SU-DHL-6 (cell line): ENCODE data around the gene ANGPTL8.

Experiments used
- H2AFZ ChIP-seq: fragments of 200-600 bp; sonication (generic); 2 replicates; pipeline ENCODE4 v1.6.1; 2014; ENCODE audit warnings: low read depth, mild to moderate bottlenecking, moderate library complexity, mixed read lengths, antibody characterized with exemption, low read length; ENCODE audit not compliant: severe bottlenecking
- H3F3A ChIP-seq: fragments of 200-600 bp; shearing (Covaris generic); 2 replicates; pipeline ENCODE4 v1.6.0; 2016; ENCODE audit warnings: antibody characterized with exemption, mild to moderate bottlenecking; ENCODE audit not compliant: insufficient read depth
- H3K27ac ChIP-seq: fragments of 200-600 bp; sonication (generic); 2 replicates; pipeline ENCODE4 v1.5.1; 2016; ENCODE audit warnings: low read depth, mild to moderate bottlenecking, low read length, moderate library complexity, mixed read lengths
- H3K27me3 ChIP-seq: fragments of 200-600 bp; sonication (generic), shearing (Covaris generic); 2 replicates; pipeline ENCODE4 v1.6.0; 2014; ENCODE audit warnings: mild to moderate bottlenecking, low read length
- H3K36me3 ChIP-seq: fragments of 200-600 bp; sonication (generic); 2 replicates; pipeline ENCODE4 v1.6.1; 2014; ENCODE audit warnings: mild to moderate bottlenecking, low read length, mixed read lengths
- H3K4me2 ChIP-seq: fragments of 300-600, 200-600 bp; shearing (Covaris generic), sonication (generic); 2 replicates; pipeline ENCODE4 v1.6.0; 2014; ENCODE audit warnings: low read length, low read depth, mild to moderate bottlenecking; ENCODE audit not compliant: poor library complexity, severe bottlenecking
- H3K4me3 ChIP-seq: fragments of 200-600 bp; sonication (generic); 2 replicates; pipeline ENCODE4 v1.5.1; 2014; ENCODE audit warnings: antibody characterized with exemption, low read length, mild to moderate bottlenecking, mixed read lengths; ENCODE audit not compliant: insufficient read depth, poor library complexity, severe bottlenecking
- H3K79me2 ChIP-seq: fragments of 200-600 bp; sonication (generic); 2 replicates; pipeline ENCODE4 v1.6.1; 2014; ENCODE audit warnings: mild to moderate bottlenecking, low read length, moderate library complexity; ENCODE audit not compliant: insufficient read depth
- H3K9ac ChIP-seq: fragments of 200-600 bp; sonication (generic); 2 replicates; pipeline ENCODE4 v1.7.0; 2014; ENCODE audit warnings: mild to moderate bottlenecking, low read length
- H3K9me2 ChIP-seq: fragments of 200-600 bp; sonication (generic); replicated peaks from 2 replicates; pipeline ENCODE4 v1.6.1; 2014; ENCODE audit warnings: low read length; ENCODE audit not compliant: insufficient read depth
- H3K9me3 ChIP-seq: fragments of 200-600 bp; sonication (generic); 2 replicates; pipeline ENCODE4 v1.6.1; 2014; ENCODE audit warnings: low read length, mixed read lengths; ENCODE audit not compliant: insufficient read depth
- H4K20me1 ChIP-seq: fragments of 200-600 bp; sonication (generic); 2 replicates; pipeline ENCODE4 v1.6.1; 2014; ENCODE audit warnings: low read depth, mild to moderate bottlenecking, antibody characterized with exemption, low read length, moderate library complexity, mixed read lengths
- EZH2phosphoT487 ChIP-seq: fragments of 200-600 bp; sonication (generic), shearing (Covaris generic); conservative IDR thresholded peaks from 2 replicates; pipeline ENCODE4 v1.6.1; 2018; ENCODE audit warnings: mild to moderate bottlenecking, antibody characterized with exemption, low read length, moderate library complexity, mixed read lengths
- TF ChIP-seq, protein P1 (sequence below): fragments of 200-600 bp; sonication (generic); IDR thresholded peaks from one replicate; pipeline ENCODE4 v1.5.1; 2017; ENCODE audit warnings: antibody characterized with exemption, mild to moderate bottlenecking, low read length, moderate library complexity; ENCODE audit not compliant: insufficient read depth, poor library complexity, severe bottlenecking

Gene ANGPTL8

DNA sequence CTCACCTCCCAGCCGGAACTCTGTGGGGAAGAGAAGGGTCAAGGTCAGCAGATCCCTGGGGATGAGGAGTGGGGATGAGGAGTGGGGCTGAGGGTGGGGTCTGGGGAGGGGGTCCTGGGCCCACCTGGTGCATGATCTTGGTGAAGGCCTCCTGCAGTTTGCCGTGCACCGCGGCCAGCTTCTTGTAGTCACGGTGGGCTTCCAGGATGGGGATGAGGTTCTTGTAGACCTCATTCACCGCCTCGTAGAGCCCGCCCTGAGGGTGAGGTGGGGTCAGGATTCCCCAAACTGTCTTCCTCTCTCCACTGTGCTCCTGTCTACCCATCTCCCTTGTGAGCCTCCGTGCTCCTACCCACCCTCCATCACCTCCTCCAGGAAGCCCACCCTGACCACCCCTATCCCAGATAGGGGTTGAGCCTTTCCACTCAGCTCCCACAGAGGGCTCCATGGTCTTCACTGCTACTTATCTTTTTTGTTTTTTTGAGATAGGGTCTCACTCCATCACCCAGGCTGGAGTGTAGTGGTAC, 35.3 kb upstream of the ANGPTL8 start:
- Histone ChIP-seq H3K27me3 (no peaks in the 10 kb centered on the region), H3K27ac (no peak overlapping the region), H3K9ac (no peak overlapping the region), H3K79me2 (no peaks in the 10 kb centered on the region), H3K9me2 (no peaks in the 10 kb centered on the region), H3K36me3 (no peaks in the 10 kb centered on the region), H4K20me1 (no peaks in the 10 kb centered on the region), H3K4me3 (no peak overlapping the region), H3K9me3 (no peaks in the 10 kb centered on the region), H2AFZ (no peak overlapping the region), H3K4me2 (no peak overlapping the region), H3F3A (0 out of 2 replicates have a peak, but pooled peaks cover 4% of the 10 kb centered on the region)
- TF ChIP-seq EZH2phosphoT487 = no peak
- TF ChIP-seq, protein P1, sequence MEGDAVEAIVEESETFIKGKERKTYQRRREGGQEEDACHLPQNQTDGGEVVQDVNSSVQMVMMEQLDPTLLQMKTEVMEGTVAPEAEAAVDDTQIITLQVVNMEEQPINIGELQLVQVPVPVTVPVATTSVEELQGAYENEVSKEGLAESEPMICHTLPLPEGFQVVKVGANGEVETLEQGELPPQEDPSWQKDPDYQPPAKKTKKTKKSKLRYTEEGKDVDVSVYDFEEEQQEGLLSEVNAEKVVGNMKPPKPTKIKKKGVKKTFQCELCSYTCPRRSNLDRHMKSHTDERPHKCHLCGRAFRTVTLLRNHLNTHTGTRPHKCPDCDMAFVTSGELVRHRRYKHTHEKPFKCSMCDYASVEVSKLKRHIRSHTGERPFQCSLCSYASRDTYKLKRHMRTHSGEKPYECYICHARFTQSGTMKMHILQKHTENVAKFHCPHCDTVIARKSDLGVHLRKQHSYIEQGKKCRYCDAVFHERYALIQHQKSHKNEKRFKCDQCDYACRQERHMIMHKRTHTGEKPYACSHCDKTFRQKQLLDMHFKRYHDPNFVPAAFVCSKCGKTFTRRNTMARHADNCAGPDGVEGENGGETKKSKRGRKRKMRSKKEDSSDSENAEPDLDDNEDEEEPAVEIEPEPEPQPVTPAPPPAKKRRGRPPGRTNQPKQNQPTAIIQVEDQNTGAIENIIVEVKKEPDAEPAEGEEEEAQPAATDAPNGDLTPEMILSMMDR = peak; percentile 9

DNA sequence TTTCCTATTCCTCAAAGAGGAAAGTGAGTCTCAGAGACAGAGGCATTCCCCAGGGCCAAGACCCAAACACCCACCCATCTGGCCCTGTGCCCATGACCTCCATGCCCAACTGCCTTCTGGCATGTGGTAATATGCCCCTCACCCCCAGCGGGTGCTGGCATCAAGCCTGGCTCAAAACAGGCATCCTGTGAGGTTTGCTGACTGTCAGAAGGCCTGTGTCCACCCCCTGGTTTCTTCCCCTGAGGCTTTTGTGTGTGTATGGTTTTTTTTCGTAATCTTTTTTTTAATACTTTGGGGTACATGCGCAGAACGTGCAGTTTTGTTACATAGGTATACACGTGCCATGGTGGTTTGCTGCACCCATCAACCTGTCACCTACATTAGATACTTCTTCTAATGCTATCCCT, 34.5 kb upstream of the ANGPTL8 start:
- Histone ChIP-seq H3K27me3 (no peaks in the 10 kb centered on the region), H3K27ac (no peak overlapping the region)

GRCh38 chr19:11205939-11206570, 33.4 kb upstream of the ANGPTL8 start:
- Histone ChIP-seq H3K36me3 (no peaks in the 10 kb centered on the region), H3K9ac (no peak overlapping the region), H3F3A (0 out of 2 replicates have a peak, but pooled peaks cover 4% of the 10 kb centered on the region), H3K27ac (no peak overlapping the region), H3K9me2 (no peaks in the 10 kb centered on the region), H3K9me3 (no peaks in the 10 kb centered on the region), H4K20me1 (no peaks in the 10 kb centered on the region), H2AFZ (no peak overlapping the region), H3K79me2 (no peaks in the 10 kb centered on the region), H3K4me3 (no peak overlapping the region), H3K27me3 (no peaks in the 10 kb centered on the region), H3K4me2 (no peak overlapping the region)
- TF ChIP-seq, protein P1 = no peak
- TF ChIP-seq EZH2phosphoT487 = no peak

More for the DNA sequence above, 34.5 kb upstream of the ANGPTL8 start:
- Histone ChIP-seq H4K20me1 (no peaks in the 10 kb centered on the region), H3F3A (0 out of 2 replicates have a peak, but pooled peaks cover 4% of the 10 kb centered on the region), H3K4me2 (no peak overlapping the region), H2AFZ (no peak overlapping the region), H3K36me3 (no peaks in the 10 kb centered on the region), H3K9me2 (no peaks in the 10 kb centered on the region), H3K79me2 (no peaks in the 10 kb centered on the region), H3K4me3 (no peak overlapping the region), H3K9me3 (no peaks in the 10 kb centered on the region), H3K9ac (no peak overlapping the region)
- TF ChIP-seq, protein P1 = no peak
- no peak for TF ChIP-seq EZH2phosphoT487
